ENCODE results near the gene DEK. TPM values are rescaled to one million over a fixed set of nuclear protein-coding genes. Genes with fewer than 3 reads are reported as not detected.
A peak's percentile ranks its signal among the peaks of the same experiment; 100 is the strongest.

Gene DEK
- total and polyA plus RNA-seq, 5 donors = 49.9 to 97.9 (median 88.8) TPM

GRCh38 chr6:18284261-18284660, 19.9 kb upstream of the DEK start:
- H3K9me3 ChIP-seq (ENCODE audit: control insufficient read depth, low read length) = no peaks in the 10 kb centered on the region
- WGBS = 69% methylated on average over 2 of the region's 2 CpGs
- H3K27me3 ChIP-seq (ENCODE audit: control insufficient read depth, insufficient read depth) = no peaks in the 10 kb centered on the region
- no peak for DNase-seq
- H3K27ac ChIP-seq (ENCODE audit: low read length) = no peak overlapping the region
- intact Hi-C loops (cut with DNase I) = no loop called here
- H3K4me3 ChIP-seq (ENCODE audit: low read length) = no peak overlapping the region
- no peaks in the 10 kb centered on the region for H3K4me1 ChIP-seq (ENCODE audit: control insufficient read depth, insufficient read depth, low read length)
- no peak for ATAC-seq

- Histone ChIP-seq H3K27ac (ENCODE audit: low read length) (no peak overlapping the region), H3K27me3 (ENCODE audit: control insufficient read depth, insufficient read depth) (no peaks in the 10 kb centered on the region), H3K4me3 (ENCODE audit: low read length) (no peak overlapping the region), H3K4me1 (ENCODE audit: control insufficient read depth, insufficient read depth, low read length) (no peaks in the 10 kb centered on the region), H3K9me3 (ENCODE audit: control insufficient read depth, low read length) (no peaks in the 10 kb centered on the region)
- WGBS = 79% methylated on average over 4 of the region's 4 CpGs
- intact Hi-C loops (cut with DNase I) = no loop called here
- no peak for DNase-seq
- ATAC-seq = no peak
Observed at GRCh38 chr6:18281564-18281963, 17.2 kb upstream of the DEK start.

- Histone ChIP-seq H3K4me3 (ENCODE audit: low read length) (no peak overlapping the region), H3K27me3 (ENCODE audit: control insufficient read depth, insufficient read depth) (no peaks in the 10 kb centered on the region), H3K4me1 (ENCODE audit: control insufficient read depth, insufficient read depth, low read length) (no peaks in the 10 kb centered on the region), H3K9me3 (ENCODE audit: control insufficient read depth, low read length) (no peaks in the 10 kb centered on the region), H3K27ac (ENCODE audit: low read length) (no peak overlapping the region)
- intact Hi-C loops (cut with DNase I) = no loop called here
- peak; percentile 52 to 59 for ATAC-seq
- no peak for DNase-seq
- WGBS = 31% methylated on average over 6 of the region's 6 CpGs
Observed at GRCh38 chr6:18280084-18280483, 15.8 kb upstream of the DEK start.

- WGBS = 68% methylated on average over 3 of the region's 3 CpGs
- H3K9me3 ChIP-seq (ENCODE audit: control insufficient read depth, low read length) = no peaks in the 10 kb centered on the region
- H3K27me3 ChIP-seq (ENCODE audit: control insufficient read depth, insufficient read depth) = no peaks in the 10 kb centered on the region
- H3K4me1 ChIP-seq (ENCODE audit: control insufficient read depth, insufficient read depth, low read length) = no peaks in the 10 kb centered on the region
- no peak overlapping the region for H3K4me3 ChIP-seq (ENCODE audit: low read length)
- no peak for ATAC-seq
- intact Hi-C loops (cut with DNase I) = no loop called here
- no peak for DNase-seq
- no peak overlapping the region for H3K27ac ChIP-seq (ENCODE audit: low read length)
Observed at GRCh38 chr6:18279422-18279821, 15.1 kb upstream of the DEK start.

- no peaks in the 10 kb centered on the region for H3K9me3 ChIP-seq (ENCODE audit: control insufficient read depth, low read length)
- no peaks in the 10 kb centered on the region for H3K27me3 ChIP-seq (ENCODE audit: control insufficient read depth, insufficient read depth)
- intact Hi-C loops (cut with DNase I) = no loop called here
- WGBS = 2% methylated on average over 67 of the region's 67 CpGs
- no peaks in the 10 kb centered on the region for H3K4me1 ChIP-seq (ENCODE audit: control insufficient read depth, insufficient read depth, low read length)
- no peak overlapping the region for H3K27ac ChIP-seq (ENCODE audit: low read length)
- H3K4me3 ChIP-seq (ENCODE audit: low read length) = peak overlapping the region; percentile 44
- peak; percentile 56 to 61 for ATAC-seq
- peak in 2 of 3 donors; percentile 50 to 64 for DNase-seq
Observed at GRCh38 chr6:18277237-18278006, 13.1 kb upstream of the DEK start.

- DNase-seq (no peak), ATAC-seq (no peak)
- WGBS = 24% methylated on average over 12 of the region's 12 CpGs
- Histone ChIP-seq H3K4me3 (ENCODE audit: low read length) (peak overlapping the region; percentile 44), H3K9me3 (ENCODE audit: control insufficient read depth, low read length) (no peaks in the 10 kb centered on the region), H3K4me1 (ENCODE audit: control insufficient read depth, insufficient read depth, low read length) (no peaks in the 10 kb centered on the region), H3K27ac (ENCODE audit: low read length) (no peak overlapping the region), H3K27me3 (ENCODE audit: control insufficient read depth, insufficient read depth) (no peaks in the 10 kb centered on the region)
- intact Hi-C loops (cut with DNase I) = no loop called here
Observed at GRCh38 chr6:18276610-18277236, 12.4 kb upstream of the DEK start.

GRCh38 chr6:18270216-18270615, 5.9 kb upstream of the DEK start:
- intact Hi-C loops (cut with DNase I) = no loop called here
- no peak for DNase-seq
- ATAC-seq = no peak
- 81% methylated on average over 4 of the region's 4 CpGs for WGBS
- Histone ChIP-seq H3K27ac (ENCODE audit: low read length) (no peak overlapping the region), H3K4me1 (ENCODE audit: control insufficient read depth, insufficient read depth, low read length) (no peaks in the 10 kb centered on the region), H3K27me3 (ENCODE audit: control insufficient read depth, insufficient read depth) (no peaks in the 10 kb centered on the region), H3K4me3 (ENCODE audit: low read length) (no peak overlapping the region), H3K9me3 (ENCODE audit: control insufficient read depth, low read length) (no peaks in the 10 kb centered on the region)

GRCh38 chr6:18269717-18270116, 5.4 kb upstream of the DEK start:
- no peak overlapping the region for H3K4me3 ChIP-seq (ENCODE audit: low read length)
- H3K27me3 ChIP-seq (ENCODE audit: control insufficient read depth, insufficient read depth) = no peaks in the 10 kb centered on the region
- no peaks in the 10 kb centered on the region for H3K9me3 ChIP-seq (ENCODE audit: control insufficient read depth, low read length)
- WGBS = 58% methylated on average over 10 of the region's 10 CpGs
- no peak overlapping the region for H3K27ac ChIP-seq (ENCODE audit: low read length)
- no peaks in the 10 kb centered on the region for H3K4me1 ChIP-seq (ENCODE audit: control insufficient read depth, insufficient read depth, low read length)
- intact Hi-C loops (cut with DNase I) = no loop called here
- ATAC-seq = no peak
- DNase-seq = no peak

- intact Hi-C loops (cut with DNase I) = no loop called here
- H3K4me3 ChIP-seq (ENCODE audit: low read length) = no peak overlapping the region
- ATAC-seq (no peak), DNase-seq (no peak)
- no peaks in the 10 kb centered on the region for H3K4me1 ChIP-seq (ENCODE audit: control insufficient read depth, insufficient read depth, low read length)
- no peaks in the 10 kb centered on the region for H3K27me3 ChIP-seq (ENCODE audit: control insufficient read depth, insufficient read depth)
- H3K27ac ChIP-seq (ENCODE audit: low read length) = no peak overlapping the region
- no peaks in the 10 kb centered on the region for H3K9me3 ChIP-seq (ENCODE audit: control insufficient read depth, low read length)
- WGBS = 58% methylated on average over 3 of the region's 3 CpGs
Observed at GRCh38 chr6:18269253-18269652, 4.9 kb upstream of the DEK start.

- WGBS = 71% methylated on average over 4 of the region's 4 CpGs
- intact Hi-C loops (cut with DNase I) = no loop called here
- no peaks in the 10 kb centered on the region for H3K9me3 ChIP-seq (ENCODE audit: control insufficient read depth, low read length)
- H3K4me1 ChIP-seq (ENCODE audit: control insufficient read depth, insufficient read depth, low read length) = no peaks in the 10 kb centered on the region
- H3K4me3 ChIP-seq (ENCODE audit: low read length) = no peak overlapping the region
- no peak for DNase-seq
- ATAC-seq = no peak
- no peak overlapping the region for H3K27ac ChIP-seq (ENCODE audit: low read length)
- H3K27me3 ChIP-seq (ENCODE audit: control insufficient read depth, insufficient read depth) = no peaks in the 10 kb centered on the region
Observed at GRCh38 chr6:18268066-18268465, 3.7 kb upstream of the DEK start.

GRCh38 chr6:18266523-18266912, 2.2 kb upstream of the DEK start:
- H3K27me3 ChIP-seq (ENCODE audit: control insufficient read depth, insufficient read depth) = no peaks in the 10 kb centered on the region
- H3K4me3 ChIP-seq (ENCODE audit: low read length) = no peak overlapping the region
- no peak overlapping the region for H3K27ac ChIP-seq (ENCODE audit: low read length)
- H3K9me3 ChIP-seq (ENCODE audit: control insufficient read depth, low read length) = no peaks in the 10 kb centered on the region
- ATAC-seq (no peak), DNase-seq (peak in 2 of 3 donors; percentile 48 to 58)
- WGBS = 97% methylated on average over 11 of the region's 11 CpGs
- no peaks in the 10 kb centered on the region for H3K4me1 ChIP-seq (ENCODE audit: control insufficient read depth, insufficient read depth, low read length)
- intact Hi-C loops (cut with DNase I) = no loop called here
